Chondrocyte (in vitro differentiated cells): ENCODE results near the gene BAIAP2. TPM values are rescaled to one million over a fixed set of nuclear protein-coding genes. Genes with fewer than 3 reads are reported as not detected.
"Not testable (repeated sequence)": the region's sequence is repeated elsewhere in the genome, so short reads cannot be mapped to it uniquely, and the experiment has no call there.

Experiments
- DNase-seq: peaks from one replicate; pipeline ENCODE4 v3.0.0; 2021; ENCODE audit warnings: mixed read lengths, low spot score
- H3K27ac Mint-ChIP-seq: one replicate; pipeline ENCODE4 v1.8.0; 2021; ENCODE audit warnings: mild to moderate bottlenecking, moderate library complexity, mixed read lengths; ENCODE audit not compliant: unreplicated experiment
- H3K27me3 Mint-ChIP-seq: 2 replicates; pipeline ENCODE4 v1.8.0; 2021; ENCODE audit warnings: low read depth, mixed read lengths
- H3K36me3 Mint-ChIP-seq: 2 replicates; pipeline ENCODE4 v1.8.0; 2021; ENCODE audit warnings: low read depth, mixed read lengths
- H3K4me1 Mint-ChIP-seq: 2 replicates; pipeline ENCODE4 v1.8.0; 2021; ENCODE audit warnings: low read depth, mild to moderate bottlenecking, mixed read lengths
- H3K4me3 Mint-ChIP-seq: one replicate; pipeline ENCODE4 v1.8.0; 2021; ENCODE audit warnings: mild to moderate bottlenecking, moderate library complexity, mixed read lengths; ENCODE audit not compliant: unreplicated experiment
- H3K9me3 Mint-ChIP-seq: 2 replicates; pipeline ENCODE4 v1.8.0; 2021; ENCODE audit warnings: low read depth, mixed read lengths
- CTCF ChIP-seq: fragments of 200-600 bp; sonication (generic); IDR thresholded peaks from 2 replicates; pipeline ENCODE4 v1.5.0; 2021; ENCODE audit warnings: antibody characterized with exemption, mild to moderate bottlenecking, moderate library complexity
- total RNA-seq: library from RNA; stranded (reverse); gene quantifications from 3 replicates; pipeline ENCODE4 v1.2.1, GENCODE V29; 2021

Gene BAIAP2
- total RNA-seq, 1 donor from 2014 or later: 29.5 TPM

DNA sequence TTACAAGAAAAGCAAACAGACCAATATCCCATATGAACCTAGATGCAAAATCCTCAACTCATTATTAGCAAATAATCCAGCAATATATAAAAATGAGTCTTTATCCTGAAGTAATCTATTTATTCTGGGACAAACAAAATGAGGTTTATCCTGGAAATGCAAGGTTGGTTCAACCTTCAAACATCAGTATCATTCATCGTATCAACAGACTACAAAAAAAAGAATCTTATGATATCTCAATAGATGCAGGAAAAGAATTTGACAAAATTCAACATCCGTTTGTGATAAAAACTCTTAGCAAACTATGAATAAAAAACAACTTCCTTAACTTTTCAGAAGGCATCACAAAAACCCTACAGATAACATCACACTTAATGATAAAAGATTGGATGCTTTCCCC is 18.4 kb upstream of the BAIAP2 start:
- Mint-ChIP-seq H3K9me3 (peaks cover 16% of the 10 kb centered on the region), H3K27ac (no peak overlapping the region), H3K27me3 (no peaks in the 10 kb centered on the region), H3K36me3 (peaks cover 6% of the 10 kb centered on the region), H3K4me1 (peaks cover 25% of the 10 kb centered on the region), H3K4me3 (no peak overlapping the region)
- TF ChIP-seq CTCF: no peak
- DNase-seq: no peak

DNA sequence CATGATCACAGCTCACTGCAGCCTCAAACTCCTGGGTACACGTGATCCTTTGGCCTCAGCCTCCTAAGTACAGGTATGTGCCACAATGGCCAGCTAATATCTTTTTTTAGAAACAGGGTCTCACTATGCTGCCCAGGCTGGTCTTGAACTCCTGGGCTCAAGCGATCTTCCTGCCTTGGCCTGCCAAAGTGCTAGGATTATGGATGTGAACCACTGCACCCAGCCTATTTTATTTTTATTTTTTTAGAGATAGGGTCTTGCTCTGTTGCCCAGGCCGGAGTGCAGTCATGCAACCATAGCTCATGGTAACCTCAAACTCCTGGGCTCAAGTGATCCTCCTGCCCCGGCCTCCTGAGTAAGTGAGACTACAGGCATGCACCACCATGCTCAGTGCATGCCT is 17.6 kb upstream of the BAIAP2 start:
- H3K4me3 Mint-ChIP-seq, H3K27ac Mint-ChIP-seq: not testable (repeated sequence)
- peaks cover 21% of the 10 kb centered on the region for H3K4me1 Mint-ChIP-seq

GRCh38 chr17:81018044-81018802 is 16.7 kb upstream of the BAIAP2 start:
- peak overlapping the region; percentile 53 for H3K27ac Mint-ChIP-seq
- no peaks in the 10 kb centered on the region for H3K27me3 Mint-ChIP-seq
- H3K36me3 Mint-ChIP-seq: peaks cover 6% of the 10 kb centered on the region
- peaks cover 21% of the 10 kb centered on the region for H3K4me1 Mint-ChIP-seq
- H3K9me3 Mint-ChIP-seq: peaks cover 11% of the 10 kb centered on the region
- DNase-seq: no peak
- peak overlapping the region; percentile 54 for H3K4me3 Mint-ChIP-seq
- TF ChIP-seq CTCF: no peak

More for the DNA sequence above, 17.6 kb upstream of the BAIAP2 start:
- not testable (repeated sequence) for H3K27me3 Mint-ChIP-seq, H3K36me3 Mint-ChIP-seq, DNase-seq
- H3K9me3 Mint-ChIP-seq: peaks cover 11% of the 10 kb centered on the region

- Mint-ChIP-seq H3K4me1 (peaks cover 24% of the 10 kb centered on the region), H3K4me3 (no peak overlapping the region), H3K27me3 (peaks cover 2% of the 10 kb centered on the region), H3K36me3 (peaks cover 6% of the 10 kb centered on the region), H3K27ac (no peak overlapping the region), H3K9me3 (peaks cover 11% of the 10 kb centered on the region)
- no peak for DNase-seq
- no peak for TF ChIP-seq CTCF
Measured at GRCh38 chr17:81019563-81020442, 15.1 kb upstream of the BAIAP2 start.

- Mint-ChIP-seq H3K9me3 (peaks cover 11% of the 10 kb centered on the region), H3K27me3 (peaks cover 2% of the 10 kb centered on the region), H3K4me1 (peaks cover 19% of the 10 kb centered on the region), H3K36me3 (peaks cover 6% of the 10 kb centered on the region), H3K4me3 (no peak overlapping the region), H3K27ac (no peak overlapping the region)
- no peak for DNase-seq
- TF ChIP-seq CTCF: no peak
Measured at GRCh38 chr17:81020443-81020766, 14.5 kb upstream of the BAIAP2 start.
